Activated T-helper 1 cell treated with anti-CD3 and anti-CD28 coated beads, Interleukin-12 subunit alpha, Interleukin-12 subunit beta, Interleukin-2, Interleukin-4 antibody, amounts not matched to agents 30 ng/mL and 10 ng/mL and 1 ng/mL, durations not matched to agents 14 hours and 24 hours and 36 hours (primary cell): ENCODE measurements around the gene TMEM108. TPM values are rescaled to one million over a fixed set of nuclear protein-coding genes. Genes with fewer than 3 reads are reported as not detected.

Experiments
- DNase-seq: peaks from one replicate; pipeline ENCODE4 v3.0.0; 2021; ENCODE audit warnings: low spot score
- H3K27ac Mint-ChIP-seq: one replicate; pipeline ENCODE4 v1.8.0; 2021; ENCODE audit warnings: mild to moderate bottlenecking, mixed read lengths
- H3K27me3 Mint-ChIP-seq: one replicate; pipeline ENCODE4 v1.8.0; 2022; ENCODE audit warnings: mild to moderate bottlenecking, moderate library complexity, mixed read lengths; ENCODE audit not compliant: insufficient read depth
- H3K36me3 Mint-ChIP-seq: one replicate; pipeline ENCODE4 v1.8.0; 2021; ENCODE audit warnings: low read depth, mixed read lengths
- H3K4me1 Mint-ChIP-seq: one replicate; pipeline ENCODE4 v1.8.0; 2021; ENCODE audit warnings: low read depth, mixed read lengths
- H3K4me3 Mint-ChIP-seq: one replicate; pipeline ENCODE4 v1.8.0; 2021; ENCODE audit warnings: mild to moderate bottlenecking, moderate library complexity, mixed read lengths
- H3K9me3 Mint-ChIP-seq: one replicate; pipeline ENCODE4 v1.8.0; 2021; ENCODE audit warnings: mixed read lengths
- intact Hi-C: fragments of 100-400 bp; cut with micrococcal nuclease; formaldehyde crosslinking; loops from one replicate; pipeline ENCODE4 v1.15.1; 2024
- total RNA-seq: library from RNA; stranded (reverse); gene quantifications from 2 replicates; pipeline ENCODE4 v1.2.3, GENCODE V29; 2022

TMEM108 gene
- total RNA-seq, 1 donor from 2014 or later, result not detected

DNA sequence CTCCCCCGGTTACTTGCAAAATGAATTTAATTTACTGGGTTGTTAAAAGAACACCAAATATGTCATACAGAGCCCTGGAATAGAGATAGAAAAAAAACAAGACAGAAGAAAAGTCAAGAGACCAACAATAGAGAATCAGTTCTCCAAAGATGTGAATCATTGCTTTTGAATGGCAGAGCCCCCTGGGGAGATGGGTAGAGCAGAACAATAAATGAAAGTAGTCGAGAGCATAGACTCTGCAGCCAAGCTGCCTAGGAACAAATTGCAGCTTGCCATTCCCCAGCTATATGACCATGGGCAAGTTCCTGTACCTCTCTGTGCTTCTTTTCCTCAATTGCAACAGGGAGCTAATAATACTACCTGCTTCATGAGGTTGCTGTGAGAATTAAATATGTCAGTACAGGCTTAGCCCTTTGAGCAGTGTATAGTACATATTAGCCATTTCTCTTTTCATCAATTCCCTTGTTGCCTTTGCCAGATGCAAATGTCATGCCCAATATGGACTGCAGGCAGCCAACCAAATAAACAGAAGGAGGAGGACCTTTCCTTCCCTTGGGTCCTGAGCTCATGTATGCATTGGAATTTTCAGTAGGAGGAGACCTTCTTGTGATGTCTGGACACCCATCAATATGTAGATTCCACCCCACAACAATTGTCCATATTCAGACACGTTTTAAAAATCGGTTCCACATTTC, 336.7 kb downstream of the TMEM108 start:
- Mint-ChIP-seq H3K4me1 (no peaks in the 10 kb centered on the region), H3K27me3 (peaks cover 4% of the 10 kb centered on the region), H3K9me3 (no peaks in the 10 kb centered on the region), H3K4me3 (no peak overlapping the region), H3K36me3 (no peaks in the 10 kb centered on the region), H3K27ac (no peak overlapping the region)
- intact Hi-C loops, result no loop called here
- DNase-seq, result no peak

DNA sequence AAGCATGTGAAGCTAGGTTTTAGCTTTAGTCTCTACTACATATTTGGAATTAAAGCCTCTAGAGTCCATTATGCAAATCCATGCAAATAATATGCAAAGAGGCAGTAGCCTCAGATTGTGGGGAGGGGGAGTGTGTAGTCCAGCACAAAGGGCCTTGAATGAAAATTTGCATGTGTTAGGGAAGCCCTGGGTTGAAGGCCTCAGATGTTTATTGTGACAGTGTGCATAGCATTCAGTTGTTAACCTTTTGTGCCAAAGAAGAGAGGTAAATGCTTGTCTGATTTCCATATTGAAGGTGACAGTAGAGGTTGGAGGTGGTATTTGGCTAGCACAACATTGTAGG, 337.2 kb downstream of the TMEM108 start:
- intact Hi-C loops, result no loop called here
- Mint-ChIP-seq H3K27ac (no peak overlapping the region), H3K4me1 (no peaks in the 10 kb centered on the region), H3K36me3 (no peaks in the 10 kb centered on the region), H3K9me3 (no peaks in the 10 kb centered on the region), H3K4me3 (no peak overlapping the region), H3K27me3 (peaks cover 4% of the 10 kb centered on the region)
- no peak for DNase-seq

DNA sequence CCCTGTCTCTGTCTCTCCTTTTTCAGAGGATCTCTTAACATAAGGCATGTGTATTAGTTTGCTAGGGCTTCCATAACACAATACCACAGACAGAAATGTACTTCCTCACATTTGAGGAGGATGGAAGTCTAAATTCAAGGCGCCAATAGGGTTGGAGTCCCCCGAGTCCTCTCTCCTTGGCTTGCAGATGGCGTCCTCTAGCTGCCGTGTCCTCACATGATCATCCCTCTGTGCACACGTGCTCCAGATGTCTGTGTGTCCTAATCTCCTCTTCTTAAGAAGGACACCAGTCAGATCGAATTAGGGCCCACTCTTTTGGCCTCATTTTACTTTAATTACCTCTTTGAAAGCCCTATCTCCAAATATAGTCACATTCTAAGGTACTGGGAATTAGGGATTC, 338.6 kb downstream of the TMEM108 start:
- H3K27me3 Mint-ChIP-seq, result no peaks in the 10 kb centered on the region
- no peak overlapping the region for H3K27ac Mint-ChIP-seq
- no peak for DNase-seq
- H3K36me3 Mint-ChIP-seq, result no peaks in the 10 kb centered on the region
- intact Hi-C loops, result loop anchor here (1.0 kb wide), 1 partner anchor 651 kb away; no protein-coding TSS in a partner anchor
- H3K4me3 Mint-ChIP-seq, result no peak overlapping the region
- no peaks in the 10 kb centered on the region for H3K9me3 Mint-ChIP-seq
- no peaks in the 10 kb centered on the region for H3K4me1 Mint-ChIP-seq

DNA sequence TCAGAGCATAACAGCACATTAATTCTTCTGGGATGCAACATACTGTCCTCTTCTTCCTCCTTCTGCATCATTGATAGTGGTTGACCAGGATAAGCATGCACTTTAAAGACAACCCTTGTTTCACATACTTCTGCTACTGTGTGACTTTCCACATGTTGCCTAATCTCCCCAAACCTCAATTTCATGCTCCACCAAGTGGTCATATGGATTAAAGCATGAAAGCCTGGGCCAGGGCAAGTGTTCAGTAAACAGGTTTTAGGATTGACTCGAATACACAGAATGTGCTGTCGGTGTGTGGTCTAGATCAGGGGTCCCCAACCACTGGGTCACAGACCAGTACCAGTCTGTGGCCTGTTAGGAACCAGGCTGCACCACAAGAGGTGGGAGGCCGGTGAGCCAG, 339.2 kb downstream of the TMEM108 start:
- no peak for DNase-seq
- H3K4me3 Mint-ChIP-seq, result no peak overlapping the region
- intact Hi-C loops, result loop anchor here (1.0 kb wide), 1 partner anchor 651 kb away; no protein-coding TSS in a partner anchor
- H3K27ac Mint-ChIP-seq, result no peak overlapping the region
- no peaks in the 10 kb centered on the region for H3K9me3 Mint-ChIP-seq
- no peaks in the 10 kb centered on the region for H3K36me3 Mint-ChIP-seq
- no peaks in the 10 kb centered on the region for H3K27me3 Mint-ChIP-seq
- H3K4me1 Mint-ChIP-seq, result no peaks in the 10 kb centered on the region

DNA sequence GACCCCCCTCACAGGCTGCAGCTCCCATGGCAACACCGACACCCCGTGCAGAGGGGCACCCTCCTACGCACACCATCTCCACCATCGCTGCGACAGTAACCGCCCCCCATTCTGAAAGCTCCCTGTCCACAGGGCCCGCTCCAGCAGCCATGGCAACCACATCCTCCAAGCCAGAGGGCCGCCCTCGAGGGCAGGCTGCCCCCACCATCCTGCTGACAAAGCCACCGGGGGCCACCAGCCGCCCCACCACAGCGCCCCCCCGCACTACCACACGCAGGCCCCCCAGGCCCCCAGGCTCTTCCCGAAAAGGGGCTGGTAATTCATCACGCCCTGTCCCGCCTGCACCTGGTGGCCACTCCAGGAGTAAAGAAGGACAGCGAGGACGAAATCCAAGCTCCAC, 341.7 kb downstream of the TMEM108 start:
- Mint-ChIP-seq H3K9me3 (no peaks in the 10 kb centered on the region), H3K27ac (no peak overlapping the region), H3K36me3 (no peaks in the 10 kb centered on the region), H3K4me1 (no peaks in the 10 kb centered on the region), H3K4me3 (no peak overlapping the region), H3K27me3 (no peaks in the 10 kb centered on the region)
- DNase-seq, result no peak
- intact Hi-C loops, result no loop called here

DNA sequence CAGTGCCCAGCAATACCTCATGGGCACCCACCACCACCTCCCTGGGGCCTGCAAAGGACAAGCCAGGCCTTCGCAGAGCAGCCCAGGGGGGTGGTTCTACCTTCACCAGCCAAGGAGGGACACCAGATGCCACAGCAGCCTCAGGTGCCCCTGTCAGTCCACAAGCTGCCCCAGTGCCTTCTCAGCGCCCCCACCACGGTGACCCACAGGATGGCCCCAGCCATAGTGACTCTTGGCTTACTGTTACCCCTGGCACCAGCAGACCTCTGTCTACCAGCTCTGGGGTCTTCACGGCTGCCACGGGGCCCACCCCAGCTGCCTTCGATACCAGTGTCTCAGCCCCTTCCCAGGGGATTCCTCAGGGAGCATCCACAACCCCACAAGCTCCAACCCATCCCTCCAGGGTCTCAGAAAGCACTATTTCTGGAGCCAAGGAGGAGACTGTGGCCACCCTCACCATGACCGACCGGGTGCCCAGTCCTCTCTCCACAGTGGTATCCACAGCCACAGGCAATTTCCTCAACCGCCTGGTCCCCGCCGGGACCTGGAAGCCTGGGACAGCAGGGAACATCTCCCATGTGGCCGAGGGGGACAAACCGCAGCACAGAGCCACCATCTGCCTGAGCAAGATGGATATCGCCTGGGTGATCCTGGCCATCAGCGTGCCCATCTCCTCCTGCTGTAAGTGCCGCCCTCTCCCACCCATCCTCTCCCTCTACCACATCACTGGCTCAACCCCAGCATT, 342.5 kb downstream of the TMEM108 start:
- intact Hi-C loops, result no loop called here

DNA sequence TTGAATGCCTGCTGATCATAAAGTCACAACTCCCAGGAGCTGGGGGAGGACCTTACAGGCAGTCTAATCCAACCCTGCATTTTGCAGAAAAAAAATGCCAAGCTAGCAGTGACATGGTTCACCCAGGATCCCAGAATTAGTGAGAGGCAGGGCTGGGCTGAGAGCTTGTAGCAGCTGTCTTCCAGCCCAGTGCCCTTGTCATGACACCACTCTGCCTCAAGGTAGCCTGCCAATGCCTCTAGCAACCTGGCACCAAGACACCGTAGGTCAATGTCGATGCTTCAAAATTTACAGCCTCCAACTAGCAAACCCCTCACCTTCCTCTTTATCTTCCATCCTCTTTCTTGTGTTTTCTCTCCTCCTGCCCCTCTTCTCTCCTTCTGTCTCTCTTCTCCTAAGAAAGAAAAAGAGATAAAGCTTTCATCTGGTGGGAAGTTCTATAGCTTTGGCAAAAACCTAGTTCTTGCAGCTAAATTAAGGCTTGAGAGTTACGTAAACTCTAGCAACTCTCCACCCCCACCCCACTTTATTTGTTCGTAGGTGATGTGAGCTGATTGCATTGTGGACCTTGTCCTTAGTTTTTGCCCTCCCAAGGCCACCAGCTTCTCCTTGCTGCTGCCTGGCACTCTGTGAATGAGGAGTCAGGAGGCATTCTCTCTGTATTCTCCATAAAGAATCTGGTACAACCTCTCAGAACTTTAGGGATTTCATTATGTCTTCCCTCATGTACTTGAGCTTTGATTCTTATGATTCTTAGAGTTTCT, 343.3 kb downstream of the TMEM108 start:
- H3K4me1 Mint-ChIP-seq, result no peaks in the 10 kb centered on the region
- no peak overlapping the region for H3K27ac Mint-ChIP-seq
- no peaks in the 10 kb centered on the region for H3K36me3 Mint-ChIP-seq
- no peak overlapping the region for H3K4me3 Mint-ChIP-seq
- no peaks in the 10 kb centered on the region for H3K9me3 Mint-ChIP-seq
- intact Hi-C loops, result no loop called here
- no peaks in the 10 kb centered on the region for H3K27me3 Mint-ChIP-seq
- no peak for DNase-seq

More for the DNA sequence above, 342.5 kb downstream of the TMEM108 start:
- Mint-ChIP-seq H3K4me3 (no peak overlapping the region), H3K4me1 (no peaks in the 10 kb centered on the region), H3K9me3 (no peaks in the 10 kb centered on the region), H3K27ac (no peak overlapping the region), H3K36me3 (no peaks in the 10 kb centered on the region), H3K27me3 (no peaks in the 10 kb centered on the region)
- DNase-seq, result no peak

DNA sequence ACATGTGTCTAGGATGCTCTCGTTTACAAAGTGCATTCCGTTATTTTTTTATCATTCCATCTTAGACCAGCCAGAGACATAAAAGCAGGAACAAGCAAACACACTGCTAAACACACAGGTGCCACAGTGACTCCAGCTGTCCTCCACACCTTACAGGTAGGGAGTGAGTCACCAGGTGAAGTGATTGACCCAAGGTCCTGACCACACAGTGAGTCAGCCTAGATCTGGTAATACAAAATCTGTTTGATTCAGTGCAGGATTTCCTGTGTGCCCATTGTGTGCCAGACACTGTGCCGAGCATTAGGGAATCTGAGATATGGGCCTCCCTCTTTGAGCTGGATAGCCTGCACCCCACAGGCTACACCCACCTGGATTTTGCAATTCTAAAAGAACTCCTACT, 345.0 kb downstream of the TMEM108 start:
- no peak for DNase-seq
- H3K4me3 Mint-ChIP-seq, result no peak overlapping the region
- no peaks in the 10 kb centered on the region for H3K27me3 Mint-ChIP-seq
- no peak overlapping the region for H3K27ac Mint-ChIP-seq
- H3K36me3 Mint-ChIP-seq, result no peaks in the 10 kb centered on the region
- intact Hi-C loops, result no loop called here
- no peaks in the 10 kb centered on the region for H3K9me3 Mint-ChIP-seq
- no peaks in the 10 kb centered on the region for H3K4me1 Mint-ChIP-seq

DNA sequence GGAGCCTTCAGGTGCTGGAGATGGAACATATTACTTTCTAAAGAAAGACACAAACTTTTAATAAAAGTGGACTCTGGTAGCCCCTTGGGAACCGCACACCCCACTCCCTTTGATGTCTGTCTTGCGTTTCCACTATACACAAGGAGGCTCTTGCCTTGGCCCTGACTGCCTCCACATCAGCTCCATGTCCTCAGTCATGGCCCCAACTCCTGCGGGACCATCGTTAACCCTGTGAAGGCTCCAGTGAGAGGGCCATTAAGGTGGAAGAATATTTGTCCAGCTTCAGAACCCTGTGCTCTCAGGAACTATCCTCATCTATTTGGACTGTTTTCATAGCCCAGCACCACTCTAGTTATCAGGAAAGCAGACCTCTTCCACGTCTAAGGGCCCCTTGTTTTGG, 345.6 kb downstream of the TMEM108 start:
- no peaks in the 10 kb centered on the region for H3K4me1 Mint-ChIP-seq
- intact Hi-C loops, result loop anchor here (1.0 kb wide), 1 partner anchor 657 kb away; no protein-coding TSS in a partner anchor
- H3K27me3 Mint-ChIP-seq, result no peaks in the 10 kb centered on the region
- H3K36me3 Mint-ChIP-seq, result no peaks in the 10 kb centered on the region
- H3K9me3 Mint-ChIP-seq, result no peaks in the 10 kb centered on the region
- DNase-seq, result no peak
- H3K27ac Mint-ChIP-seq, result no peak overlapping the region
- no peak overlapping the region for H3K4me3 Mint-ChIP-seq

DNA sequence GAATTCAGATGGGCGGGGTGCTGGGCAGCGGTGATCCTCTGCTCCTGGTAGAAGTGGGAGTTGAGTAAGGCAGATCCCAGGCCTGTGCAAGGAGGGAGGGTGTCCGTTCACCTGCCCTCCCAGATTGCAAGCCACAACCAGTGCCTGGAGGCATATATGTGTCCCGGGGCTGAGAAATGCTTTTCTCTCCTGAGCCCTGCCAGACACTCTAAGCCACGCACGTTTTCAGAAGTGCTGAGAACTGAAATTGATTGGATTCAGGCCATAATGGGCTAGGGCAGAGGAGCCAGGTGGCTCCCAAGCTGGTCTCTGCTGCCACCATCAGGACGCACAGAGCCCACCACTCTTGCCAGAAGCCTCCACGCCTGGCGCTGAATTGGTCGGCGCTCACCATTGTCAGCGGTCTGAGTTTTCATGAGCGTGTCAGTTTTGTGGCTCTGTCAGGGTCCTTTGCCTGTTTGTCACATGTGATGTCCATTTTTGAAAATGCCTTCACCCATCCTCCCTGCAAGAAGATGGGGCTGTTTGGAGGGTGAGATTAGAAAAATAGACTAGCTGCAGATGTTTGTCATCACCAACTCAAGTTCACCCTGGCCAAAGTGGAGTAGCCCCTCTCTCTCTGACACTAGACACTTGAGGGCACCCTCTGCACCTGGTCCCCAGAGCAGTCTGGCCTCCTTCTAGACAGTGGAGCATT, 346.3 kb downstream of the TMEM108 start:
- Mint-ChIP-seq H3K36me3 (no peaks in the 10 kb centered on the region), H3K27ac (no peak overlapping the region), H3K4me1 (no peaks in the 10 kb centered on the region), H3K4me3 (no peak overlapping the region), H3K27me3 (no peaks in the 10 kb centered on the region), H3K9me3 (no peaks in the 10 kb centered on the region)
- DNase-seq, result no peak
- intact Hi-C loops, result loop anchor here (1.0 to 5.0 kb wide), 2 partner anchors 342 to 658 kb away; no protein-coding TSS in a partner anchor

DNA sequence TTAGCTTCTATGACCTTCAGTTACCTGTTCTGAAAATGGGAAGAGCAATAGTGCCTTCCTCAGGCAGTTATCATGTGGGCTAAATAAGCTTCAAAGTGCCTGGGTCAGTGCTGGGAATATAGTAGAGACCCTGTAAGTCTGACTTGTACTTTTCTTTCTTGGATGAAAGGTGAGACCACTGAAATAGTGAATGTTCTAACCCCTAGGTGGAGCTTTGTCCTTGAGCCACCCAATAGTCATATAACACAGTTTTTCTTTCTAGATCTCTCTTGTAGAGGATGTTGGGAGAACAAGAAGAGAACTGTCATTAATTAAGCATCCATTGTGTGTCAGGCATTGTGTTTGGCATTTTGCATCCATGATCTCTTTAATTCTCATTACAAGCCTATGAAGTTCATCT, 348.7 kb downstream of the TMEM108 start:
- no peak overlapping the region for H3K4me3 Mint-ChIP-seq
- intact Hi-C loops, result loop anchor here (5.0 kb wide), 1 partner anchor 345 kb away; no protein-coding TSS in a partner anchor
- no peaks in the 10 kb centered on the region for H3K36me3 Mint-ChIP-seq
- H3K9me3 Mint-ChIP-seq, result no peaks in the 10 kb centered on the region
- H3K4me1 Mint-ChIP-seq, result no peaks in the 10 kb centered on the region
- H3K27me3 Mint-ChIP-seq, result no peaks in the 10 kb centered on the region
- no peak overlapping the region for H3K27ac Mint-ChIP-seq
- no peak for DNase-seq

DNA sequence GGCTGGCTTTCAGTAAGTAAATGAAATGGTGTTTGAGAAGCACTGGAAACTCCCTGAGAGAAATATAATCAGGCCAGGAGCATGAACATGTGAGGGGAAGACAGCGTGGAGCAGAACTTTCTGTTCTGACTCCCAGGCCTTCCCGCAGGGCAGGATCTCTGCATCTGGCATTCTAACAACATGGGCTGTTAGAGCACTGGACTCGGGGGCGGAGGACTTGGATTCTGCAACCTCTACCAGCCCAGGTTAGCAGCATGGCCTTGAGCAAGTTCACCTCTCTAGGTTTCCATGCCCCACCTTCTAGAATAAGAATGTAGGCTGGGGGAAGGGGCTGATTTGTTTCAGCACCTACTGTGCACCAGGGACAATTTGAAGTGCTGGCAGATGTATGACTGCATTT, 349.1 kb downstream of the TMEM108 start:
- Mint-ChIP-seq H3K27ac (no peak overlapping the region), H3K27me3 (no peaks in the 10 kb centered on the region), H3K4me3 (no peak overlapping the region), H3K9me3 (no peaks in the 10 kb centered on the region), H3K36me3 (no peaks in the 10 kb centered on the region), H3K4me1 (no peaks in the 10 kb centered on the region)
- DNase-seq, result no peak
- intact Hi-C loops, result loop anchor here (5.0 kb wide), 1 partner anchor 345 kb away; no protein-coding TSS in a partner anchor
